ENCODE data around the gene MAP1B.

The MAP1B gene

GRCh38 chr5:72221099-72221498, 113.8 kb downstream of the MAP1B start:
- Histone ChIP-seq H3K4me2 (ENCODE audit: low read depth, low read length) (no peak overlapping the region), H3K9me2 (replicated peaks; ENCODE audit: insufficient read depth, low read length) (no peaks in the 10 kb centered on the region), H2AFZ (ENCODE audit: low read length) (no peak overlapping the region), H3K79me2 (ENCODE audit: low read length) (no peaks in the 10 kb centered on the region), H3K9ac (ENCODE audit: low read length) (no peak overlapping the region), H4K20me1 (ENCODE audit: insufficient read depth, low read length) (no peaks in the 10 kb centered on the region), H3K27ac (ENCODE audit: low read length) (no peak overlapping the region), H3K4me1 (ENCODE audit: low read length) (peaks cover 8% of the 10 kb centered on the region; the same call in 1 of the 2 replicates), H3K36me3 (replicated peaks; ENCODE audit: insufficient read depth, low read length) (peaks cover 15% of the 10 kb centered on the region; the same call in 1 of the 2 replicates), H3K9me3 (replicated peaks; ENCODE audit: insufficient read depth, low read length) (no peaks in the 10 kb centered on the region), H3K4me3 (ENCODE audit: low read length) (no peak overlapping the region), H3F3A (ENCODE audit: insufficient read depth, low read length) (0 out of 2 replicates have a peak, but pooled peaks cover 7% of the 10 kb centered on the region), H3K27me3 (replicated peaks; ENCODE audit: insufficient read depth, low read length) (no peaks in the 10 kb centered on the region)
- no peak for TF ChIP-seq EZH2phosphoT487 (IDR thresholded peaks at IDR 0.05; ENCODE audit: low read length)
- no peak for TF ChIP-seq CTCF (IDR thresholded peaks at IDR 0.05; ENCODE audit: low read length)
- TF ChIP-seq EZH2 (optimal IDR thresholded peaks at IDR 0.05; ENCODE audit: low read depth, low read length): no peak
- peak; percentile 51 for DNase-seq

GRCh38 chr5:72221541-72221940, 114.3 kb downstream of the MAP1B start:
- DNase-seq: no peak
- H4K20me1 ChIP-seq (ENCODE audit: insufficient read depth, low read length): no peaks in the 10 kb centered on the region
- H3K9me2 ChIP-seq (replicated peaks; ENCODE audit: insufficient read depth, low read length): no peaks in the 10 kb centered on the region

GRCh38 chr5:72222521-72222920, 115.2 kb downstream of the MAP1B start:
- H3K9ac ChIP-seq (ENCODE audit: low read length): no peak overlapping the region

More at GRCh38 chr5:72221541-72221940, 114.3 kb downstream of the MAP1B start:
- Histone ChIP-seq H3K9ac (ENCODE audit: low read length) (no peak overlapping the region), H3K27ac (ENCODE audit: low read length) (no peak overlapping the region), H3K79me2 (ENCODE audit: low read length) (no peaks in the 10 kb centered on the region), H3F3A (ENCODE audit: insufficient read depth, low read length) (0 out of 2 replicates have a peak, but pooled peaks cover 7% of the 10 kb centered on the region), H3K4me3 (ENCODE audit: low read length) (no peak overlapping the region), H3K36me3 (replicated peaks; ENCODE audit: insufficient read depth, low read length) (peaks cover 15% of the 10 kb centered on the region; the same call in 1 of the 2 replicates), H3K4me1 (ENCODE audit: low read length) (peaks cover 8% of the 10 kb centered on the region; the same call in 1 of the 2 replicates), H3K27me3 (replicated peaks; ENCODE audit: insufficient read depth, low read length) (no peaks in the 10 kb centered on the region), H3K4me2 (ENCODE audit: low read depth, low read length) (no peak overlapping the region), H3K9me3 (replicated peaks; ENCODE audit: insufficient read depth, low read length) (no peaks in the 10 kb centered on the region), H2AFZ (ENCODE audit: low read length) (no peak overlapping the region)
- TF ChIP-seq CTCF (IDR thresholded peaks at IDR 0.05; ENCODE audit: low read length) (no peak), EZH2phosphoT487 (IDR thresholded peaks at IDR 0.05; ENCODE audit: low read length) (no peak), EZH2 (optimal IDR thresholded peaks at IDR 0.05; ENCODE audit: low read depth, low read length) (no peak)

More at GRCh38 chr5:72222521-72222920, 115.2 kb downstream of the MAP1B start:
- H3K27ac ChIP-seq (ENCODE audit: low read length): no peak overlapping the region
- H3K4me3 ChIP-seq (ENCODE audit: low read length): no peak overlapping the region
- peaks cover 8% of the 10 kb centered on the region; the same call in 1 of the 2 replicates for H3K4me1 ChIP-seq (ENCODE audit: low read length)
- no peaks in the 10 kb centered on the region for H3K9me3 ChIP-seq (replicated peaks; ENCODE audit: insufficient read depth, low read length)
- no peaks in the 10 kb centered on the region for H4K20me1 ChIP-seq (ENCODE audit: insufficient read depth, low read length)
- TF ChIP-seq CTCF (IDR thresholded peaks at IDR 0.05; ENCODE audit: low read length) (no peak), EZH2phosphoT487 (IDR thresholded peaks at IDR 0.05; ENCODE audit: low read length) (no peak), EZH2 (optimal IDR thresholded peaks at IDR 0.05; ENCODE audit: low read depth, low read length) (no peak)
- H2AFZ ChIP-seq (ENCODE audit: low read length): no peak overlapping the region
- no peak overlapping the region for H3K4me2 ChIP-seq (ENCODE audit: low read depth, low read length)
- 0 out of 2 replicates have a peak, but pooled peaks cover 7% of the 10 kb centered on the region for H3F3A ChIP-seq (ENCODE audit: insufficient read depth, low read length)
- H3K9me2 ChIP-seq (replicated peaks; ENCODE audit: insufficient read depth, low read length): no peaks in the 10 kb centered on the region
- no peaks in the 10 kb centered on the region for H3K27me3 ChIP-seq (replicated peaks; ENCODE audit: insufficient read depth, low read length)
- no peaks in the 10 kb centered on the region for H3K79me2 ChIP-seq (ENCODE audit: low read length)
- DNase-seq: no peak
- H3K36me3 ChIP-seq (replicated peaks; ENCODE audit: insufficient read depth, low read length): peaks cover 15% of the 10 kb centered on the region; the same call in 1 of the 2 replicates

All from MM.1S (cell line).